NCI-H82 treated with DMSO at 0.1 percent for 48 hours (cell line): ENCODE results near the gene DGCR8.

Source experiments
- DNase-seq: peaks from one replicate; lab custom pipeline; 2025; ENCODE audit not compliant: unreplicated experiment; lab: John Stamatoyannopoulos, UW

The DGCR8 gene

DNA sequence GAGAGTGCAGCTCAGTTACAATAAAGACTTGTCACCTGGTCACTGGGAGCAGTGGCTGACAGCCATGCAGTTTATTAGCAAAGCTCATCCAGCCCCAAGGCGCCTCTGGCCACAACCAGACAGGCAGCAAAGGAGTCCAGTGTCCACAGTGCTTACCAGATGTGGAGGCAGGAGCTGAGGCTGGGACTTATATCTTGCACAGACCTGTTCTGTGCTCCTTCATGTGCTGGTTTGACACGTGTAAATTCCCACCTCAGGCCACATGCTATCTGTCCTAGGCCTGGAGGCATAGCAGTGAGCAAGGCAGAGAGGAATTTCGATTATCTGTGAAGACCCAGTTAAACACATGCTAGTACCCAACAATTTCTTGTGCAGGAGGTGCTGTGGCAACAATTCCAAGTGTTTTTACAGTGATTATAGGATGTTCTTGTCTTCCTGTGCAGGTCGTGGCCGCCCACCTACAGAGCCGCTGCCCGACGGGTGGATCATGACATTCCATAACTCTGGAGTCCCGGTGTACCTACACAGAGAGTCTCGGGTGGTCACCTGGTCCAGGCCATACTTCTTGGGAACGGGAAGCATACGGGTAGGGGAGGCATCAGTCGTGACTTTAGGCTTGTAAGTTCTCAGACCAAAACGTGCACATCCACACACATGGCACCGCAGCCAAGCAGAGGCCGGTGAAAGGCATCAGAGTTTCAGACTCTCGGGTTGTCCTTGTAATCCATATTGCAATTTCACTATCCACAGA lies 9.4 kb downstream of the DGCR8 start:
- no peak for DNase-seq

DNA sequence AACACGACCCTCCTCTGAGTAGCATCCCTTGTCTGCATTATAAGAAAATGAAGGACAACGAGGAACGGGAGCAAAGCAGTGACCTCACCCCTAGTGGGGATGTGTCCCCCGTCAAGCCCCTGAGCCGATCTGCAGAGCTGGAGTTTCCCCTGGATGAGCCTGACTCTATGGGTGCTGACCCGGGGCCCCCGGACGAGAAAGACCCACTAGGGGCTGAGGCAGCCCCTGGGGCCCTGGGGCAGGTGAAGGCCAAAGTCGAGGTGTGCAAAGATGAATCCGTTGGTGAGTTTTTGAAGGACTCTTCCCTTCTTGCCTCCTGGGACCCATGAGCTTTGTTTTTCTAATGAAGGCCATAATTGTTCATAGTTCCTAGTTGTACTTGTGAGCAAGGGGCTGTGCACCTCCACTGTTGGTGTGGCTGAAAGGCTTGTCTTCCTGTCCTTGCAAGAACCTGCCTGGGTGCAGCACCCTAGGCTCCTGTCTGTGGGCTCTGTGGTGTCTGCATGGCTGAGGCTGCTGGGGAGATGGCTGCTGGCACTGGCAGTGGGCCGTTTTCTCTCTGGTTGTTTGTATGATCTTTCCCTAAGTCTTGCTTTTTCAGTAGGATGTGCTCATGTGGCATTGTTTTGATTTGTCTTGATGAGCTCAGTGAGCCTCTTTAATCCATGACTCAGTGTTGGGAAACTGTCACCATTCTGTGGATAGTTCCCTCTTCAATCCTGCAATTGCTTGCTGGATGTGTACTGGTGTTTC lies 10.1 kb downstream of the DGCR8 start:
- DNase-seq: no peak

DNA sequence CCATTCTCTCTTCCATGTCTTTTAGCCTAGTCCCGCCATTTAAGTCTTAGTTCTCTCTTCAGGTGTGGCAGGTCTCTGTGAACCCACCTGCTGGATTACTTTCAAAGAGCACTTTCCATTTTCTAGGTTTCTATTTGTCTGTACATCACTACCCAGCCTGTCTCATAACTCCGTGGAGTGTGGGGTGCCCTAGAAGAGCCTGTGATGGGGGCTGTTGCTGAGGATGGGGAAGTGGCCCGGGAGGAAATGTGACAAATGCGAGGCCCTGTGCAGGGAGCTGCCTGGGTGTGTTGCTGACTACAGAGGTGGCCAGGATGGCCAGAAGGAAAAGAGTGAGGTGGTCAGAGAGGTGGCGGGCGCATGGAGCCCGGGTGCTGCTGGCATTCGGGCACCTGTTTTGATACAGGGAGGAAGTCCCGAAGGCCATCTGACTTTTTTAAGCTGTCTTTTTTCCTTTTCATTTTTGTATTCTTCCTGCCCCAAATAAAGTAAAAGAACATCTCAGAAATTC lies 10.7 kb downstream of the DGCR8 start:
- DNase-seq: no peak

GRCh38 chr22:20091690-20092476 lies 11.8 kb downstream of the DGCR8 start:
- DNase-seq: no peak

DNA sequence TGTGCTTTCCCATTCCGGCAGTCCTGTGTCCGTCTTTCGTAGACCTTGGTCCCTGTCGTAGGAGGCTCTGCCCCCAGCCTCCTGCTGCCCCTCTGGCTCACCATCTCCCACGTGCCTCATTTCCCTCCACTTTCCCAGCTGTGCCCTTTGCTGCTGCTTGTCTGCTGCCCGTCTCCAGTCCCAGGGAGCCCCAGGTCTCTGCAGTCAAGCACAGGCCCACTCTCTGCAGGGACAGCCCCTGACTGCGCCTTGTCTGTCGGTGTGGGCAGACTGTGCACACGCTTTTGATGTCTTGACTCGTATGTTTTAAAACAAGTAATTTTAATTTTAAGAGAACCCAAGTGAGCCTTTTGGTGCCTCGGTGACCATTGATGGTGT lies 12.4 kb downstream of the DGCR8 start:
- DNase-seq: no peak

DNA sequence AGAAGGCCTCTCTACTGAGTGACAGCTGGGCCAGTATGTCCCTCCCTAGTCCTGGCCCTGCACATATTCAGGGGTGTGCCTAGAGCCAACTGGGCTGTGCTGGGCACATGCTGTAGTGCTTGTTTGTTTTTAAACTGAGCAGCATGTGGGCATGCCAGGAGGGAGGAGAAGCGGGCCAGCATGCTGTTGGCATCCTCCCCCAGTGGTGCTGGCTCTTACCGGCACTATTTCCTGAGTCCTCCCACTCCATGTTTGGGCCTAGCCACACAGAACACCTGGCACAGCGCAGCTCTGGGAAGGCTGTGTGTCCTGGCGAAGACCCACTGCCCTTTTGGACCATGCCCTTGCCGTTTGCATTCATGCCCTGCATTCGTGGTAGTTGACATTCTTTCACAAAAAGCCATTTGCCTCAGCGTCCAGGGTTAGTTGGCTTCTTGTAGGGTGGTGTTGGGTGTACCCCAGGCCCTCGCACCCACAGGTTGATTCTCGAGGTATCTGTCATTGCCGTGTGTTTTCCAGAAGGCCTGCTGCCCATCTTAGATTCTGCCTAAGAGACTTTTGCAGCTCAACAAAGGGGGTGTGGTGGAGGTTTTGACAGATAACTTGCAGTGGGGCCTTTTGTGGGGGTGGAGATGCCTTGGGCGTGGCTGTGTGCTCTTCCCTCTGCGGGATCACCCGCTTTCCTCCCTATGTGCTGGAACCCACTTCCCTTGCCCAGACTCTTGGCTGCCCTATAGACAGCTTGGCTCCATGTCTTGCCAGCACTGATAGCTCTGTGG lies 13.6 kb downstream of the DGCR8 start:
- DNase-seq: no peak

DNA sequence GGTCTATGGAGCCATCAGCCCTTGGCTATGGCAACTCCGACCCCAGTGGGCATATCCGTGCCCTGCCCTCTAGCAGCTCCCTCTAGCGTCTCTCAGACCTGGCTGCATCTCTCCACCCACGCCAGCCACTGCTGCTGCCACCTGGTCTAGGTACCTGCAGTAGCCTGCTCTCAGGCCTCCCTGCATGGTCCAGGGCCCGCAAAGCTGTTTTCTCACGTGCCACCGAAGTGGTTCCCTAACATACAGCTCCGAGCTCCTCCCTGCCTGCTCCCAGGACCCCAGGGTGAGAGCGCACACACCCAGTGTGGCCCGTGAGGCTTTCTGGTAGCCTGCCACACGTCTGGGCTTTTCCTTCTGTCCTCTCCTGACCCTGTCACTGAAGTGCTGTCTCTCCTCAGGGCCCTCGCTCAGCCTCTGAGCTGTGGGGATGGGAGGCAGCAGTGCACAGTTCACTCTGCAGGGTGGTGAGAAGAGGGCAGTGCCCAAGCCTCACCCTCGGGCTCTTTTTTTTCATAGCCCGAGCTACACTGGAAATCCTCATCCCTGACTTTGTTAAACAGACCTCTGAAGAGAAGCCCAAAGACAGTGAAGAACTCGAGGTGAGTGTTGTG lies 14.3 kb downstream of the DGCR8 start:
- no peak for DNase-seq

DNA sequence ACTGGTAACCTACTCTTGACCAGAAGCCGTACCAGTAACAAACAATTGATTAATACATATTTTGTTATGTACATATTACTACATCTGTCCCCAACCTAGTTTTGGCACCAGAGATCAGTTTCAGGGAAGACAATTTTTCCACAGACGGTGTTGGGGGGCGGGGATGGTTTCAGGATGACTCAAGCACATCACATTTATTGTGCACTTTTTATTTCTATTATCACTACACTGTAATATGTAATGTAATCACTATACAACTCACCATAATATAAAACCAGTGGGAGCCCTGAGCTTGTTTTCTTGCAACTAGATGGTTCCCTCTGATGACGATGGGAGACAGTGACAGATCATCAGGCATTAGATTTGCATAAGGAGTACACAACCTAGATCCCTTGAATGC lies 15.5 kb downstream of the DGCR8 start:
- DNase-seq: no peak

DNA sequence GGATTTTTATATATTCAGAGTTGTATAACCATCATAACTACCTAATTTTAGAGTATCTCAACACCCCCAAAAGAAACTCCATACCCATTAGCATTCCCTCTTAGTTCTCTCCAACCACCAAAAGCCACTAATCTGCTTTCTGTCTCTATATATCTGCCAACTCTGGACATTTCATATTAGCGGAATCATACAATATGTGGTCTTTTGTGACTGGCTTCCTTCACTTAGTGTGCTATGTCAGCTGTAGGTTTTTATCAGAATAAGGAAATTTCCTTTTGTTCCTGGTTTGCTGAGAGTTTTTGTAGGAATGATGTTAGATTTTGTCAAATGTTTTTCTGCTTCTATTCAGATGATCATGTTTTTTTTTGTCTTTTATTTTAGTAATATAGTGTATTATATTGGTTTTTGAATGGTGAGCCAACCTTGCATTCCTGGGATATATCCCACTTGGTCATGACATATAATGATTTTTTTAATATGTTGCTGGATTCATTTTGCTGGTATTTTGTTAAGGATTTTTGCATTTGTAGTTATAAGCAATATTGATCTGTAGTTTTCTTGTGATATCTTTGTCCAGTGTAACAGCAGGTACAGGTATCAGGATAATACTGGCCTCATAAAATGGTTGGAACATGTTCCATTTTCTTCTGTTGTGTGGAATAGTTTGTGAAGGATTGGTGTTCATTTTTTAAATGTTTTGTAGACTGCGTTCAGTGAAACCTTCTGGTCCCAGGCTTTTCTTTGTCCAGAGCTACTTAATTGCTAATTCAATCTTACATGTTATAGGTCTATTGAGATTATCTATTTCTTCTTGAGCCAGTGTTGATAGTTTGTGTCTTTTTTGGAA lies 16.8 kb downstream of the DGCR8 start:
- DNase-seq: no peak

- DNase-seq: no peak
Observed at GRCh38 chr22:20099099-20099711, 19.2 kb downstream of the DGCR8 start.

- no peak for DNase-seq
Observed at GRCh38 chr22:20101638-20102037, 21.6 kb downstream of the DGCR8 start.

- no peak for DNase-seq
Observed at GRCh38 chr22:20102203-20102780, 22.3 kb downstream of the DGCR8 start.

- no peak for DNase-seq
Observed at GRCh38 chr22:20105456-20106204, 25.6 kb downstream of the DGCR8 start.

DNA sequence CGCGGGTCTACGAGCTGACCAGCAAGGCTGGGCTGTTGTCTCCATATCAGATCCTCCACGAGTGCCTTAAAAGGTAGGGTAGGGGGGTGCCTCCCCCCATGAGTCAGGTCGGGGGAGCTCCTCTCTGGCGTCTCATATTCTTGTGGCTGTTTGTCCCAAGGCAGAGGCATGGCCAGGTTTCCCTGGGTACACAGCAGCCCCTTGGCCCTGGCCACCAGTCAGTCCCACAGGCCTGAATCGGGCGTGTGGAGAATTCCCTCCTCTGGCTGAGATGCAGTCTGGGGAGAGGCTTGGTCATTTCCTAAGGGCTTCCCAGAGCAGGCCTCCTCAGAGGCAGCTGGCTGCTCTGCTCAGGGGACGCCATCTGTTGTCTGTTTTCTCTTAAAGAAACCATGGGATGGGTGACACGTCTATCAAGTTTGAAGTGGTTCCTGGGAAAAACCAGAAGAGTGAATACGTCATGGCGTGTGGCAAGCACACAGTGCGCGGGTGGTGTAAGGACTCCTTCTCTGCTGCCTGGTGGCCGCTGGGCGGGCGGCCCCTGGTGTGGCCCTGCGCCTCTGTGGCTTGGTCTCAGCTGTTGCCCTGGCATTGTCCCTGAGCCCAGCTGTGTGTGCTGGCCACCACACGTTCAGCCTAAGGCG lies 26.3 kb downstream of the DGCR8 start:
- no peak for DNase-seq

- no peak for DNase-seq
Observed at GRCh38 chr22:20106849-20107237, 26.8 kb downstream of the DGCR8 start.

DNA sequence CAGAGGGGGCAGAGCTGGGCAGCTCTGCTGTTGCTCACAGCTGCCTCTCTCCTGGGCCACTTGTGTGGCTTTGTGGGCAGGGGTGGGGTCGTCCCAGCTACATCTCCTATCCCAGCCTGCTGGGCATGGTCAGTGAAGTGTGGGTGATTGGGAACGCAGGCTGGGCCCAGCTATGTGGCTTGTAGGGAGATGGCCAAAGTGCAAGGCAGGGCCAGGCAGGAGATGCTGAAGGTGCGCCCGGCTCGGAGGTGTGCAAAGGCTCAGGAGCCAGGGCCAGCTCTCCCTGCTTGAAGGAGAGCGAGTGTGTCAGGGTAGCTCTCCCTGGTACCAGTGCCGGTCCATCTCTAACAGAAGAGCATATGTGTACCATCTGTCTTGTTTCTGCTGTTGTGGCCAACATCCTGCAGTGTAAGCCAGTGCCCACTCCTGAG lies 27.4 kb downstream of the DGCR8 start:
- DNase-seq: no peak

- DNase-seq: no peak
Observed at GRCh38 chr22:20107951-20108756, 28.1 kb downstream of the DGCR8 start.
